GM12801 (cell line): ENCODE data around the gene KCNB1.

Experiments
- TF ChIP-seq, protein P1 (sequence below): IDR thresholded peaks from one replicate; pipeline ENCODE4 v1.5.1; 2011; ENCODE audit warnings: control low read depth; ENCODE audit not compliant: insufficient read length; ENCODE audit errors: extremely low read depth

Gene KCNB1

DNA sequence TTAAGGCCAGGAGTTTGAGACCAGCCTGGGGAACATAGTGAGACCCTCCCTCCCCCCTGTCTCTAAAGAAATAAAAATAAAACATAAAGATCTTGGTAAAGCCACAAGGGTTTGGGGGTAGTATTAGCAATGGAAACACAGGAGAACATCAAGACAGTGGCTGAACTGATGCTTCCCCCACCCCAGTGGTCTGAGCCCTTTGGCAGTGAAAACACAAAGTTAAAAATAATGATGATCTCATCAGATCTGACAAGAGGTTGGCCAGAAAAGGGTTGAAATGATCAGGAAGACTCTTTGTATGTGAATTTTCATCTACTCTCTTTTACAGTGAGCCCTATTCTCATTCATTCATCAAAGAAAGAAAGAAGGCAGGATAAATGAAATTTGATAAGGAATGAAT, 93.7 kb downstream of the KCNB1 start:
- TF ChIP-seq, protein P1, sequence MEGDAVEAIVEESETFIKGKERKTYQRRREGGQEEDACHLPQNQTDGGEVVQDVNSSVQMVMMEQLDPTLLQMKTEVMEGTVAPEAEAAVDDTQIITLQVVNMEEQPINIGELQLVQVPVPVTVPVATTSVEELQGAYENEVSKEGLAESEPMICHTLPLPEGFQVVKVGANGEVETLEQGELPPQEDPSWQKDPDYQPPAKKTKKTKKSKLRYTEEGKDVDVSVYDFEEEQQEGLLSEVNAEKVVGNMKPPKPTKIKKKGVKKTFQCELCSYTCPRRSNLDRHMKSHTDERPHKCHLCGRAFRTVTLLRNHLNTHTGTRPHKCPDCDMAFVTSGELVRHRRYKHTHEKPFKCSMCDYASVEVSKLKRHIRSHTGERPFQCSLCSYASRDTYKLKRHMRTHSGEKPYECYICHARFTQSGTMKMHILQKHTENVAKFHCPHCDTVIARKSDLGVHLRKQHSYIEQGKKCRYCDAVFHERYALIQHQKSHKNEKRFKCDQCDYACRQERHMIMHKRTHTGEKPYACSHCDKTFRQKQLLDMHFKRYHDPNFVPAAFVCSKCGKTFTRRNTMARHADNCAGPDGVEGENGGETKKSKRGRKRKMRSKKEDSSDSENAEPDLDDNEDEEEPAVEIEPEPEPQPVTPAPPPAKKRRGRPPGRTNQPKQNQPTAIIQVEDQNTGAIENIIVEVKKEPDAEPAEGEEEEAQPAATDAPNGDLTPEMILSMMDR = no peak

DNA sequence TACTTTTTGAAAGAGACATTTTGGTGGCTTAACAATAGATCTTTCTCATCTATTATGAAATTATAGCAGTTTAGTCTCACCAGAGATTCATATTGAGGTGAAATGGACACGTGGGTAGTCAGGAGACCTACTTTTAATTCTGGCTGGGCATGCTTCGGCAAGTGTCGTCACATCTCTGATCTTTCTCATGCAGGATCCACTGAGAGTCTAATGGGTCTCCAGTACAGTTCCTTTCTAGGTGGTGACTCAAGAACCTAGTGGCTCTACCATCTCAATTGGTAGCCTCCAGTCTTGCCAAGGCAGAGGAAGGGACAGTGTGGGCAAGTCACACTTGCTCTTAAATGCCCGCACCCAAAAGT, 94.9 kb downstream of the KCNB1 start:
- TF ChIP-seq, protein P1 = no peak

DNA sequence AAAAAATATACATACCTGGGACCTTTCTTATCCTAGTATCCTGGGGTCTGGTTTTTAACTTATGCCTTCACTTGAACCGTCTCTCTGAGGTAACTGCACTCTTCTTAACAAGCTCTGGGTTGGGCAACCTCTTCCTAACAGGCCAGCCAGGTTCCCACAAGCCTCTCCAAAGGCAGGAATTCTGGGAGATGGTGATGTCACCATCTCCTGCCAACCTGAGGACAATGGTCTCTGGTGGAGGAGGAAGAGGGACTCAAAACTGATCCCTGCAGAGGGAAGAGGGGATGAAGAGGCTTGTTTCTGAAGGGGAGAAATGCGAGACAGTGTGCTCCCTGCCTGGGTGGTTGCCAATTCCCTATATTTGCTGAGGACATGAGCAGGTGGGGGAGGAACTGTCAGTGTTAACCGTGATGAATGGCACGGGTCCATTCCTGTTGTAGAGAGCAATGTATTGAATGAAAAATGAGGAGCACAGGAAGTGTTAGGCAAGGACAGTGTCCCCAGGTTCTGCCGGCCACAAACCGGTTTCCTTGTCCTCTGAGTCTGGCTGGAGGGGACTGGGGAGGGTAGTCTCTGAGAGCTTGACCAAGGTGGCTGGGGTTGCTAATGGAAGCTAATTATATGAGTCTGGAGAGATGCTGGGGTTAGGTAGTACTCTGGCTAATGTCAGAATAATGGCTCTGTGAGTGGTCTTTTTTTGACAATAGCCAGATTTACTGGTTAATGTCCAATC, 95.5 kb downstream of the KCNB1 start:
- TF ChIP-seq, protein P1 = no peak

DNA sequence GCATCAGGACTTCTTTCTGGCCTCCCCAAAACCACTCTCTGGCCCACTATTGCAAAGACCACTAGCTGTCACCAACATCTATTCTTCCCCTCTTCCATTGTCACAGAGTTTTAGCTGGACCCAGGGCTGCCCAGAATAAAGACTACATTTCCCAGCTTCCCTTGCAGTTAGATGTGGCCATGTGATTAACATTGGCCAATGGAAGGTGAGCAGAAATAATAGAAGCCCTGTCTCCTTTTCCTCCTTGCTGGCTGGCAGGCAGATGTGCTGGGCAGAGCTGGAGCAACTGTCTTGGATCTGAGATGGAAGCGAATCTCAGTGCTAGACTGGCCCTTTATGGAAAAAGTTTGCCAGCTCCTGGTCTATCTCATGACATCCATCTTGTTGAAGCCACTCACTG, 97.0 kb downstream of the KCNB1 start:
- TF ChIP-seq, protein P1 = no peak

DNA sequence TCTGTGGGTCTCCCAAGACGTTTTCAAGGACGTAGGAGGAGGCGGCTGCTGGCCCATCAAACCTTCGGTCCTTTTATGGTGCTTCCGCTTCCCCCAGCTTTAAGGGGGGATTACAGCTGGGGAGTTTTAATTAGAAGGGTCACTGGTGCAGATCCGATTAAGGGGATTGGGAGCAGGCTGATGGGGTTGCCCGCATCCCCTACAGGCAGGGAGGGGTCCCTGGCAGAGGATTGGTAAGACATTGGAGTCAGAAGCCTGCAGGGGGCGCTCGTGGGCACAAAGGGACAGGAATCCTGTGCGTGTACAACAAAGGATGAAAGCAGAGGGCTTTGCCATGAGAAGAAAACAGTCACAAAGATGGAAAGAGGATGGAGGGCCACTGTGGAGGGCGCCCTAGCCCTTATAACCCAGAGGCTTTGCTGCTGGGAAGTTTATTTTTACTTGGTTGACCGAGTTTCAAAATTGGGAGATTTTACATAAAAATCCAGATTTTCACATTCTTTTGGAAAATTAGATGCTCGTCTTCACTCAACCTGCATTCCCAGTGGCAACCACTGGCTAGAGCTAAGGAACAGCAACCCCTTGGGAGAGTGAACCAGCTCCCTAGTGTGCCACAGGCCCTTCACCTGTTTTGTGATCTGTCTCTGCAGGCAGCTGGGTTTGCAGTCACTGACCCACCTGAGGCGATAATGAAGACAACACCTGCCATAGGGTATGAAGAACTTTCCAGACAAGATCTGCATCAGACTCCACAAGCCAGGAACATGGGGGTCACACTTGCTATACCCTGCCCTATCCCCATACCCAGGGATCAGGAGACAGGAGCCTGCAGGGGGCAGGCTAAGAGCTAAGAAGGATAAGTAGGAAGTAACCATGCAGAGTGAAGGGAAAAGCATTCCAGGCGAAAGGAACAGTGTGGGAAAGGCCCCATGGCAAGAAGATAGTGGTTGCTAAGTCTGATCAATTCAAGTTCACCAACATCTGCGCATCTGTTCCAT, 97.7 kb downstream of the KCNB1 start:
- TF ChIP-seq, protein P1 = no peak

DNA sequence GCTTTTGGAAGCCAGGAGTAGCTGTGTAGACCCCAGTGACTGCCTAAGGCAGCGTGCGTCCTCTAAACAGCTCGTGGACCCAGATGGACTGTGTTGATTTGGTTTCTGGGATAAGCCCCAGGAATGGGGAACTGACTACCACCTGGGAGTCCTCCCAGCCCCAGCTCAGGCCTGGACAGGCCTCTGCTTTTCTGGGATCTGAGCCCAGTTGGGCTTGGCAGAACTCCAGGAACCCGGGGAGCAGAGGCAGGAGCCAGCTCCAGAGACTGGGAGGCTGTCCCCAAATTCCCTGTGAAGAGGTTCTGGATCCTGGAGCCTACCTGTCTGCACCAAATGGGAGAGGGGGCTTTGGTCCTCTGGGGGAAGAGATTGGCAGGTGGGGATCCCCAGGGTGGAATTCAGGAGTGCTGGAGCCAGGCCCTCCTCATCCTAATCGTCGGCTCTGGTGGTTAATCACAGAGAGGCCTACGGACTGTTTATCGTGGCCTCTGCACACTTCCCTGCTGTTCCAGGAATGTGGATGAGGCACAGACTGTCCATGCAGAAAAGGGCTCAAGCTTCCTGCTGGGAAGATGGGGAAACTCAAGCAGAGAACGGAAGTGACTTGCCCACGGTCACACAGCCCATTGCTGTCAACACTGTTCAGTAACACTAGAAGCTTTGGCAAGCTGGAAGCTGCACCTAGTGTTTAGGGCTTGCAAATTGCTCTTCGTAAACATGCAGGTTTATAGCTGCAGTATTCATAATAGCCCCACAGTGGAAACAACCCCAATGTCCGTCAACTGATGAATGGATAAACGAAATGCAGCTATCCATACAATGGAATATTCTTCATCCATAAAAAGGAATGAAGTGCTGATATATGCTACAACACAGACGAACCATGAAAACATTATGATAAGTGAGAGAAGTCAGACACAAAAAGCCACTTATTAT, 100.6 kb downstream of the KCNB1 start:
- TF ChIP-seq, protein P1 = no peak

DNA sequence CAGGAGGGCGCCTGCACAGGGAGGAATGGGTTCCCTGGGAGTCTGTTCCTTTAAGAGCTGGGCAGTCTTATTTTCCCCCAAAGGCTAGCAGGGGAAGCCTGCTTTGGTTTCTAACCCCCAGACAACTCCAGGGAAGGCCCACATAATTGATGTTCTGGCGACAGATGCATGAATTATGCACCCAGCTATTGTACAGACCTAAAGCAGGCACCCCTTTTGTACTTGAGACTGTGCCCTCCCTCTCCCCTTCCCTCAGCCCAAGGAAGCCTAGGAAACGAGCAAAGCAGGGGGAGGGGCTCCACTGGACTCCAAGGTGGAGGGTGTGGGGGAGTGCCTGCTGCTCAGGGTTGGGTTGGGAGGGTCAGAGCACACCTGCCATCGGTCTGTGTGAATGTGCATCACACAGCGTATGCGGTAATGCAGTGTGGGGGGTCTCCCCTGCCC, 102.1 kb downstream of the KCNB1 start:
- TF ChIP-seq, protein P1 = no peak
